CD4-positive, alpha-beta T cell treated with Interleukin-12 subunit alpha and Interleukin-12 subunit beta, for 1 hour (primary cell): Measurements from ENCODE around the gene MIER1.
"Not testable (repeated sequence)": the region's sequence is repeated elsewhere in the genome, so short reads cannot be mapped to it uniquely, and the experiment has no call there.

Experiments used
- DNase-seq: peaks from one replicate; pipeline ENCODE4 v3.0.0-alpha.2; 2020

Gene MIER1

GRCh38 chr1:66940981-66941380 is 16.2 kb downstream of the MIER1 start:
- no peak for DNase-seq

DNA sequence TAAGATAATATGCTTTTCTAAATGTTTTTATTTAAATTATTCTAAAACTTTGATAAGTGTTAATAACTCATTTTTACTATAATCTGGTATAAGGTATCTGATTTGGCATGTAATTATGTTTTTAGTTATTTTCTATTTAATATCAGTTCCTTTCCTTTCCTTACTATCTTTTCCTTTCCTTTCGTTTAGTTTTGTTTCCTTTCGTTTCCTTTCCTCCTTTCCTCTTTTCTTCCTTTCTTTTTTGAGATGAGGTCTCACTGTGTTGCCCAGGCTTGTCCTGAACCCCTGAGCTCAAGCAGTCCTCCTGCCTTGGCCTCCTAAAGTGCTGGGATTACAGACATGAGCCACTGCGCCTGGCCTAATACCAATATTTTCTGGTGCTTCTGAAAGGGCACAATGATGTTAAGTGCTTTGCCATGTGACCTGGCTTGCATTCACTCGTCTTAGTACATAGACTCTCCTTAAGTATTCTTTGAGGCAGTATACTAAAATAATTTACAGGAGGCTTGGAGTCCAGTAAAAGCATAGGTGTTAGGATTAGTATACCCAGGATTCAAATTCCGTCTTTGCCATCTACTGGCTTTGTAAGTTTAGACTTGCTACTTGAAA is 18.7 kb downstream of the MIER1 start:
- no peak for DNase-seq

DNA sequence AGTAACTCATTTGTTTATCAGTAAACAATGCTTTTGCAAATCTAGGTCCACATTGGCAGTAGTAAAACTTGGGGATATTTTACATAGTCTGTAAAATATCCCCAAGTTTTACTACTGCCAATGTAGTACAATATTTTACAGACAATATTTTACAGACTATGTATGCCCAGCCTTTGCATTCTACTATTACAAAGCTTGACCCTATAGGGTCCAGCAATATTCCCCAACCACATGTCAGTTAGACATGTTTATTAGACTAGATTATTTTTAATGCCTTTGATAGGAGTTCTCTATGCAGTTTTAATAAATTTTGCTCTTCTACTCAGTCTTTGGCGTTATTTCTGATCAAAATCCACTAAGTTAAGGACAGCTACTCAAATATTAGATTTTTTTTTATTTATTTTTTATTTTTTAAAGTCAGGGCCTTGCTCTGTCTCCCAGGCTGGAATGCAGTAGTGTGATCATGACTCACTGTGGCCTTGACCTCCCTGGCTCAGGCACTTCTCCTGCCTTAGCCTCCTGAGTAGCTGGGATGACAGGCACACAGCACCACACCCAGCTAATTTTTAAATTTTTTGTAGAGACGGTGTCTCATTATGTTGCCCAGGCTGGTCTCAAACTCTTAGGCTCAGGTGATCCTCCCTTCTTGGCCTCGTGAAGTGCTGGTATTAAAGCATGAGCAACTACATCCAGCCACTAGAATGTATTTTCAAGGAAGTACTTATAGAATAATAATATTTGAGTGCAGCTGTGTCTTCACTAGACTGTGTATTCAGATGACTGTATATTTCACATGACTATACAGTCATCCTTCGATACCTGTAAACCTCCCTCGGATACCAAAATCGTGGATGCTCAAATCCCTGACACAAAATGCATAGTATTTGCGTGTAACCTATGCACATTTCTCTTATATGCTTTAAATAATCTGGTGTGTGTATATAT is 19.8 kb downstream of the MIER1 start:
- DNase-seq: no peak

- DNase-seq: no peak
Observed at GRCh38 chr1:66945316-66945715, 20.5 kb downstream of the MIER1 start.

GRCh38 chr1:66947267-66947666 is 22.5 kb downstream of the MIER1 start:
- DNase-seq: no peak

DNA sequence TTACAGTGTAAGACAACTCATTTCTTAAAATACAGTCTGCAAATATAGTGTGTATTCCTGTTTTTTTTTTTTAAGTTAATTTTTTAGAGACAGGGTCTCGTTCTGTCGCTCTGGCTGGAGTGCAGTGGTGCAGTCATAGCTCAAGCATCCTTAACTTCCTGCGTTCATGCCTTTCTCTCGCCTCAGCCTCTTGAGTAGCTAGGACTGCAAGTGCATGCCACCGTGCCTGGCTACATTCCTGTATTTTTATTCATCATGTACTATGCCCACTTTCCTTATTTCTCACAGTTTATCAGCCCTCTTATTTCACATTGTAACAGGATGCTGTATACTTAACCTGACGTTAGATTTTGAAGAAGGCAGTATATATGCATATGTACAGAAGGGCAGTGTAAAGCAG is 26.7 kb downstream of the MIER1 start:
- DNase-seq: no peak

DNA sequence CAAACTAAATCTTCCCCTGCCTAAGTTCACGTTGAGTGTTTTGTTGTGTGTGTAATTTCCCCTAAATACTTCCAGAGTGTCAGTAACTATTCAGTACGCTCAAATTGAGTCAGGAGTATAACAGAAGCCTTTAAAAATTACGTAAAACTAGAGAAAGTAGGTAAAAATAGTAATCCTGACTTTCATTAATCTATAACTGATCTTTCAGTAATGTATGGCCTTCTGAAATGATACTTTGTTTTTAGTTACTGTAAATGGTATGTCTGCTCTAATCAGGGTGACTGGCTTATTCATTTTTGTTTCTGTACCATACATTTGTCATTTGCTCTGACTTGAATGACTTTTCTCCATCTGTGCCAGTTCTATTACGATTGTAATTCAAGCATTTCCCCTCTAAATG is 29.4 kb downstream of the MIER1 start:
- DNase-seq: no peak

DNA sequence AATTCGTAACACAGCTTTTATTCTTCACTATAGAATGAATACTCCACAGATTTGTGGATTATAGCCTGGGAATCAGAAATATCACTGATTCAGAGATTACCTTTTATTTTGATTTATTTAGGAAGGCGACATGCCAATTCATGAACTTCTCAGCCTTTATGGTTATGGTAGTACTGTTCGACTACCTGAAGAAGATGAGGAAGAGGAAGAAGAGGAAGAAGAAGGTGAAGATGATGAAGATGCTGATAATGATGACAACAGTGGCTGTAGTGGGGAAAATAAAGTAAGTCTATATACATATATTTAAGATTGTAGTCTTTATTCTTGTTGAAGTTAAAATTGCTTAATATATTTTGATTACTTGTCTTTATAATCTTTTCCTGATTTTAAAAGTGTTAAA is 33.1 kb downstream of the MIER1 start:
- no peak for DNase-seq

GRCh38 chr1:66966188-66966873 is 41.5 kb downstream of the MIER1 start:
- not testable (repeated sequence) for DNase-seq

- no peak for DNase-seq
Observed at GRCh38 chr1:66968574-66968973, 43.8 kb downstream of the MIER1 start.

- no peak for DNase-seq
Observed at GRCh38 chr1:66978201-66978600, 53.4 kb downstream of the MIER1 start.

GRCh38 chr1:66979621-66980020 is 54.8 kb downstream of the MIER1 start:
- DNase-seq: not testable (repeated sequence)

DNA sequence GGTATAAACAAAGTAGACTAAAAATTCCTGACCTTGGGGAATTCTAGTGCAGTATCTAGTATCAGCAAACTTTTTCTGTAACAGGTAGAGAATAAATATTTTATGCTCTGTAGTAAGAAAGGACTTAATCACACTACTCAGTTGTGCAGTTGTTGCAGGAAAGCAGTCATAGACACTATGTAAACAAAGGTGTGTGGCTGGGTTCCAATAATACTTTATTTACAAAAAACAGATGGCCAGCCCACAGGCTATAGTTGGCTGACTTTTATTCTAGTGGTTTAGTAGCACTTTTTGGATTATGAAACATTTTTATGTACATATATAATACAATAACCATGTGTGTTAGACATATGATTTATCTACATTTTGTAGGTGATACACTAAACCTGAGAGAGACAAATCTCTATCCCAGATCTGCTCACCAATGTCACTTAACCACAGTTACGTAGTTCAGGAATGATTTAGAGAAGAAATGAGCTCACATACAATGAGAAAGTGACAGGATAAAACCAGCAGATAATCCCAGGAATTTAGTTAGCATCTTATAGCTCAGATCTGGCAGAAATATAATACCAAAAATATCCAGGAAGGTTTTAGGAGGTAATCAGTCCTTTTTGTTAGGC is 56.1 kb downstream of the MIER1 start:
- no peak for DNase-seq

- DNase-seq: peak; percentile 74
Observed at GRCh38 chr1:66981679-66982078, 56.9 kb downstream of the MIER1 start.

- no peak for DNase-seq
Observed at GRCh38 chr1:66982561-66983260, 57.9 kb downstream of the MIER1 start.

- DNase-seq: no peak
Observed at GRCh38 chr1:66984491-66984890, 59.7 kb downstream of the MIER1 start.

- DNase-seq: no peak
Observed at GRCh38 chr1:66985835-66986234, 61.0 kb downstream of the MIER1 start.

GRCh38 chr1:66993076-66993475 is 68.3 kb downstream of the MIER1 start:
- DNase-seq: no peak

- peak; percentile 66 for DNase-seq
Observed at GRCh38 chr1:66996018-66996682, 71.4 kb downstream of the MIER1 start.

DNA sequence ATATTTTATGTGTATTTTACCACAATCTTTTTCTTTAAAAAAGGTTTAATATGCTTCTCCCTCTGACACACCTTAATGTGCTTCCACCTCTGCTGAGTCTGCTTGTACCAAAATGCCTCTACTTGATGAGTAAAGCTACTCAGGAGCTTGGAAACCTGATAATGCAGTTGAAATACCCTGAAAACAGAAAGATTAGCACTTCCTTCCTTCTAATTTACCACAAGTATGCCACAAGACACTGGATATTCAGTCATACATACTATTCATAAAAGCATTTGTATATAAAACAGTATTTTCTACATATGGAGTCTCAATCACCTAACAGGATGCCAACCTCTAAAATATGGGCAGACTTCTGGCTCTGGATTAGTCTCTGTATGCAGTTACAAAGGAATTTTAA is 74.2 kb downstream of the MIER1 start:
- DNase-seq: no peak

GRCh38 chr1:66999640-67000400 is 75.0 kb downstream of the MIER1 start:
- no peak for DNase-seq
